HFF-Myc (cell line): Measurements from ENCODE around the gene PROSER2.

Experiments used
- DNase-seq: peaks from one replicate; pipeline ENCODE4 v3.0.0-alpha.2; 2011; ENCODE audit warnings: low read depth; ENCODE audit errors: extremely low read depth
- H3K4me3 ChIP-seq: replicated peaks from 2 replicates; pipeline ENCODE4 v1.5.1; 2011; ENCODE audit warnings: low read depth, mild to moderate bottlenecking, control low read depth, low read length
- TF ChIP-seq, protein P1 (sequence below): IDR thresholded peaks from 2 replicates; pipeline ENCODE4 v1.5.1; 2012; ENCODE audit warnings: mild to moderate bottlenecking, low read depth, low read length, control low read depth; ENCODE audit errors: missing control alignments

Gene PROSER2

DNA sequence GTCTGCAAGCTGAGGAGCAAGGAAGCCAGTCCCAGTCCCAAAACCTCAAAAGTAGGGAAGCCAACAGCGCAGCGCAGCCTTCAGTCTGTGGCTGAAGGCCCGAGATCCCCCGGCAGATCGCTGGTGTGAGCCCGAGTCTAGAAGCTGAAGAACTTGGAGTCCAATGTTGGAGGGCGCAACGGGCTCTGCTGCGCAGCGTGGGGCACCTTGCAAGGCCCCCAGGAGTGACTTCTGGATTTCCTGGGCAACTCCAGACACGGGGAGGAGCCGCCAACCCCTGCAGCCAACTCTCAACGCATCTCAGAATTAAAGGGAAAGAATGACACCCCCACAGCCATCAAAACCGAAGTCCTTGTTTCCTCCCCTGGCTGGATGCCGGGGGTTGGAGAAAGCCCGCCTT lies 18.8 kb upstream of the PROSER2 start:
- TF ChIP-seq, protein P1, sequence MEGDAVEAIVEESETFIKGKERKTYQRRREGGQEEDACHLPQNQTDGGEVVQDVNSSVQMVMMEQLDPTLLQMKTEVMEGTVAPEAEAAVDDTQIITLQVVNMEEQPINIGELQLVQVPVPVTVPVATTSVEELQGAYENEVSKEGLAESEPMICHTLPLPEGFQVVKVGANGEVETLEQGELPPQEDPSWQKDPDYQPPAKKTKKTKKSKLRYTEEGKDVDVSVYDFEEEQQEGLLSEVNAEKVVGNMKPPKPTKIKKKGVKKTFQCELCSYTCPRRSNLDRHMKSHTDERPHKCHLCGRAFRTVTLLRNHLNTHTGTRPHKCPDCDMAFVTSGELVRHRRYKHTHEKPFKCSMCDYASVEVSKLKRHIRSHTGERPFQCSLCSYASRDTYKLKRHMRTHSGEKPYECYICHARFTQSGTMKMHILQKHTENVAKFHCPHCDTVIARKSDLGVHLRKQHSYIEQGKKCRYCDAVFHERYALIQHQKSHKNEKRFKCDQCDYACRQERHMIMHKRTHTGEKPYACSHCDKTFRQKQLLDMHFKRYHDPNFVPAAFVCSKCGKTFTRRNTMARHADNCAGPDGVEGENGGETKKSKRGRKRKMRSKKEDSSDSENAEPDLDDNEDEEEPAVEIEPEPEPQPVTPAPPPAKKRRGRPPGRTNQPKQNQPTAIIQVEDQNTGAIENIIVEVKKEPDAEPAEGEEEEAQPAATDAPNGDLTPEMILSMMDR = no peak
- no peak for DNase-seq
- no peak overlapping the region for H3K4me3 ChIP-seq

GRCh38 chr10:11805792-11806191 lies 17.4 kb upstream of the PROSER2 start:
- H3K4me3 ChIP-seq = no peak overlapping the region
- TF ChIP-seq, protein P1 = no peak
- no peak for DNase-seq

DNA sequence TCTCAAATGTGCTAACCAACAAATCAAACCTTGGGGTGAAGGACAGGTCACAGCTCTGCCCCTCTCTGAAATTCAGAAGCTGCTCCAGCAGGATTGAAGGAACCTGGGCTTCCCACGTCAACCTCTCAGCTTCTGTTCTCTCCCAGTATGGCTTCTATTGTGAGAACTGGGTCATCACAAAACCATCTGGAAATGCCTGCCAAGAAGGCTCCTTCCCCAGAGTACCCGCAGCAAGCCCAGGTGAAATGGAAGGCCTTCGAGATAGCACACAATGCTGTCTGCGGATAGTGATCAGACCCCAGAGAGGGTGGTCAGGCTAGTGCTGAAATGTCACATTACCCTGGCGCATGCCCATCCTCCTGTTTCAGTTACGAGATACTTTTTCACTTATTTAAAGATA lies 16.4 kb upstream of the PROSER2 start:
- no peak overlapping the region for H3K4me3 ChIP-seq
- TF ChIP-seq, protein P1 = no peak
- no peak for DNase-seq

GRCh38 chr10:11808808-11809207 lies 14.3 kb upstream of the PROSER2 start:
- H3K4me3 ChIP-seq = no peak overlapping the region
- DNase-seq = no peak
- TF ChIP-seq, protein P1 = no peak

DNA sequence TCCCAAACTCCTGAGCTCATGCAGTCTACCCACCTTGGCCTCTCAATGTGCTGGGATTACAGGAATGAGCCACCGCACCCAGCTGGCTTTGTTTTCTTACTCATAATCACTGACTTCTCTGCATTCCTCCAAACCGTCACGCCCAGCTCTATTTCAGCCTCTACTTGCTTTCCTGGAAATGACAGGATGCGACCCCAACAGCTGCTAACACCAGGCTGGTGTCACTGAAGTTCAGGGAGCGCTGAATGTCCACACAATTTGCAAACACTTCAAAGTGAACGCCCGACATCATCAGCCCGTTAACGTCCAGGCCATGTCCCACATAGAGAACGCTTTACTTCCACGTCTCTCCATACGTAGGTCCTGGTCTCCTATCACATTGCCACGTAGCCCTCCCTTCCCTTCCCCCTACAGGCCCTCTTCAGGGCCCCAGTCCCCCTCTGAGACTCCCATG lies 12.8 kb upstream of the PROSER2 start:
- no peak overlapping the region for H3K4me3 ChIP-seq
- TF ChIP-seq, protein P1 = no peak
- DNase-seq = no peak

- TF ChIP-seq, protein P1 = no peak
- no peak overlapping the region for H3K4me3 ChIP-seq
- no peak for DNase-seq
Observed at GRCh38 chr10:11810973-11811372, 12.2 kb upstream of the PROSER2 start.

DNA sequence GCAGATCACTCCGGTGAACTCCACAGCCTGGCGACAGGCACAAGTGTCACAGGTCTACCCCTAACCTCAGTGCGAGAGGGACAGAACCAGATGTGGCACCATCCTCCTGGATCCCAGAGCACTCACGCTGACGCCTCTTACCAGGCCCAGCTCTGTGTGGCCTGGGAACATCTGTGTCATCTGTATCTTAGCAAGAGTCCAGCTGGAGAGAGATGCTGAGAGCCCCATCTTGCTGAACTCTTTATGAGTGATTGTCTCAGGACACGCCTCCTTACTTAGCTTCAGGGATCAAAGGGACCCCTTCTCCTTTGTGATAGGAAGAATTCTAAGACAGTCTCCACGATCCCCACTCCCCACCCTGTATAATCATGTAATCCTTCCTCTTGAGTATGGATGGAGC lies 10.0 kb upstream of the PROSER2 start:
- no peak for DNase-seq
- TF ChIP-seq, protein P1 = no peak
- no peak overlapping the region for H3K4me3 ChIP-seq
